RCC 7860 (cell line): ENCODE results near the gene VPS54.
A peak's percentile ranks its signal among the peaks of the same experiment; 100 is the strongest.
"Not testable (repeated sequence)": the region's sequence is repeated elsewhere in the genome, so short reads cannot be mapped to it uniquely, and the experiment has no call there.

ENCODE experiments used
- DNase-seq: peaks from one replicate; pipeline ENCODE4 v3.0.0-alpha.2; 2015; ENCODE audit warnings: low spot score
- FAIRE-seq: peaks from 2 replicates; lab custom pipeline; 2012; peaks lifted over from hg19 to GRCh38; lab: Jason Lieb, UNC

The VPS54 gene

GRCh38 chr2:64023485-64024258, 4.4 kb upstream of the VPS54 start:
- no peak for DNase-seq
- no peak for FAIRE-seq

GRCh38 chr2:64021578-64021977, 2.4 kb upstream of the VPS54 start:
- FAIRE-seq (no peak), DNase-seq (no peak)

GRCh38 chr2:64019975-64020528, 824 bp upstream of the VPS54 start:
- FAIRE-seq, result no peak
- DNase-seq, result no peak

- no peak for FAIRE-seq
- peak; percentile 22 for DNase-seq
Observed at GRCh38 chr2:64018701-64019082, 536 bp downstream of the VPS54 start.

- peak; percentile 60 for FAIRE-seq
- DNase-seq, result no peak
Observed at GRCh38 chr2:64017811-64018700, 1.2 kb downstream of the VPS54 start.

- no peak for FAIRE-seq
- DNase-seq, result no peak
Observed at GRCh38 chr2:64015898-64016297, 3.3 kb downstream of the VPS54 start.

GRCh38 chr2:64015391-64015790, 3.8 kb downstream of the VPS54 start:
- FAIRE-seq, result no peak

GRCh38 chr2:64014628-64015027, 4.6 kb downstream of the VPS54 start:
- FAIRE-seq (no peak), DNase-seq (no peak)

More at GRCh38 chr2:64015391-64015790, 3.8 kb downstream of the VPS54 start:
- DNase-seq, result no peak

GRCh38 chr2:64013053-64013452, 6.2 kb downstream of the VPS54 start:
- no peak for DNase-seq
- FAIRE-seq, result no peak

- FAIRE-seq, result no peak
- no peak for DNase-seq
Observed at GRCh38 chr2:64012115-64012514, 7.1 kb downstream of the VPS54 start.

GRCh38 chr2:64008434-64009009, 10.7 kb downstream of the VPS54 start:
- no peak for DNase-seq
- no peak for FAIRE-seq

GRCh38 chr2:64007924-64008323, 11.3 kb downstream of the VPS54 start:
- FAIRE-seq (no peak), DNase-seq (no peak)

- FAIRE-seq (no peak), DNase-seq (no peak)
Observed at GRCh38 chr2:64005707-64006356, 13.4 kb downstream of the VPS54 start.

- FAIRE-seq (no peak), DNase-seq (no peak)
Observed at GRCh38 chr2:64003239-64003638, 16.0 kb downstream of the VPS54 start.

GRCh38 chr2:64001382-64002101, 17.7 kb downstream of the VPS54 start:
- DNase-seq (no peak), FAIRE-seq (no peak)

GRCh38 chr2:64000630-64001381, 18.4 kb downstream of the VPS54 start:
- no peak for FAIRE-seq
- no peak for DNase-seq

- FAIRE-seq (no peak), DNase-seq (no peak)
Observed at GRCh38 chr2:63999049-63999448, 20.2 kb downstream of the VPS54 start.

GRCh38 chr2:63996582-63997198, 22.5 kb downstream of the VPS54 start:
- not testable (repeated sequence) for DNase-seq, FAIRE-seq
